ENCODE measurements around the gene LCN10.
"Not testable (repeated sequence)": the region's sequence is repeated elsewhere in the genome, so short reads cannot be mapped to it uniquely, and the experiment has no call there.

Gene LCN10

GRCh38 chr9:136742591-136743391 lies at the start of gene LCN10:
Gene LCN10, minus strand, starts transcription at chr9:136742940. Its CDS starts 37 bp downstream, at chr9:136742903.
- no peak for DNase-seq

- DNase-seq: peak; percentile 75 to 78
Observed at GRCh38 chr9:136791516-136792276, 49.0 kb upstream of the LCN10 start.

GRCh38 chr9:136790640-136791515 lies 48.1 kb upstream of the LCN10 start, which contains the start of gene TMEM141:
Gene TMEM141, plus strand, starts transcription at chr9:136791344. Its CDS starts 27 bp downstream, at chr9:136791371.
- DNase-seq: peak; percentile 99

- DNase-seq: no peak
Observed at GRCh38 chr9:136789523-136789937, 46.8 kb upstream of the LCN10 start.

GRCh38 chr9:136788644-136789522 lies 46.1 kb upstream of the LCN10 start:
- DNase-seq: not testable (repeated sequence)

- DNase-seq: peak; percentile 69 to 83
Observed at GRCh38 chr9:136787690-136788400, 45.1 kb upstream of the LCN10 start.

GRCh38 chr9:136786983-136787382 lies 44.2 kb upstream of the LCN10 start:
- not testable (repeated sequence) for DNase-seq

GRCh38 chr9:136786451-136786850 lies 43.7 kb upstream of the LCN10 start:
- no peak for DNase-seq

GRCh38 chr9:136785565-136786355 lies 43.0 kb upstream of the LCN10 start:
- not testable (repeated sequence) for DNase-seq

GRCh38 chr9:136784997-136785361 lies 42.2 kb upstream of the LCN10 start:
- peak in 1 of 2 donors; percentile 62 for DNase-seq

- DNase-seq: peak in 1 of 2 donors; percentile 41
Observed at GRCh38 chr9:136784249-136784996, 41.7 kb upstream of the LCN10 start.

GRCh38 chr9:136782452-136782851 lies 39.7 kb upstream of the LCN10 start:
- no peak for DNase-seq

GRCh38 chr9:136779808-136780207 lies 37.1 kb upstream of the LCN10 start:
- DNase-seq: no peak

- DNase-seq: no peak
Observed at GRCh38 chr9:136777359-136777758, 34.6 kb upstream of the LCN10 start.

- DNase-seq: no peak
Observed at GRCh38 chr9:136776947-136777346, 34.2 kb upstream of the LCN10 start.

- DNase-seq: no peak
Observed at GRCh38 chr9:136775191-136775590, 32.5 kb upstream of the LCN10 start.

- DNase-seq: no peak
Observed at GRCh38 chr9:136774416-136775045, 31.8 kb upstream of the LCN10 start.

GRCh38 chr9:136773386-136774044 lies 30.8 kb upstream of the LCN10 start:
- DNase-seq: peak in 1 of 2 donors; percentile 56

Data from CD4-positive, alpha-beta T cell treated with Interleukin-4 for 1 hour (primary cell).